ENCODE results near the gene PTBP3.
"Not testable (repeated sequence)": the region's sequence is repeated elsewhere in the genome, so short reads cannot be mapped to it uniquely, and the experiment has no call there.

DNA sequence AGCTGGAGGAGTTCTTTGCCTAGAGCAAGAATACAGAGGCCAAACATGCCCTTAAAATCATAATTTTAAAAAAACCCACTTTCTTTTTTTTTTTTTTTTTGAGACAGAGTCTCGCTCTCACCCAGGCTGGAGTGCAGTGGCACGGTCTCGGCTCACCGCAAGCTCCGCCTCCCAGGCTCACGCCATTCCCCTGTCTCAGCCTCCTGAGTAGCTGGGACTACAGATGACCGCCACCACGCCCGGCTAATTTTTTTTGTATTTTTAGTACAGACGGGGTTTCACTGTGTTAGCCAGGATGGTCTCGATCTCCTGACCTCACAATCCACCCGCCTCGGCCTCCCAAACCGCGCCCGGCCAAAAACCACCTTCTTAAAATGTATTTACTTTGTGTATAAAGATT is 66.3 kb downstream of the PTBP3 start:
- TF ChIP-seq CTCF (conservative IDR thresholded peaks at IDR 0.05); EZH2 (IDR thresholded peaks at IDR 0.05; ENCODE audit: low read depth): not testable (repeated sequence)
